ENCODE measurements around the gene TBX19.

TBX19 gene

GRCh38 chr1:168280296-168280927 lies at the start of gene TBX19:
TBX19 (plus strand) TSS chr1:168280877; CDS start chr1:168281091, 214 bp downstream.
- peak; percentile 47 for DNase-seq

DNA sequence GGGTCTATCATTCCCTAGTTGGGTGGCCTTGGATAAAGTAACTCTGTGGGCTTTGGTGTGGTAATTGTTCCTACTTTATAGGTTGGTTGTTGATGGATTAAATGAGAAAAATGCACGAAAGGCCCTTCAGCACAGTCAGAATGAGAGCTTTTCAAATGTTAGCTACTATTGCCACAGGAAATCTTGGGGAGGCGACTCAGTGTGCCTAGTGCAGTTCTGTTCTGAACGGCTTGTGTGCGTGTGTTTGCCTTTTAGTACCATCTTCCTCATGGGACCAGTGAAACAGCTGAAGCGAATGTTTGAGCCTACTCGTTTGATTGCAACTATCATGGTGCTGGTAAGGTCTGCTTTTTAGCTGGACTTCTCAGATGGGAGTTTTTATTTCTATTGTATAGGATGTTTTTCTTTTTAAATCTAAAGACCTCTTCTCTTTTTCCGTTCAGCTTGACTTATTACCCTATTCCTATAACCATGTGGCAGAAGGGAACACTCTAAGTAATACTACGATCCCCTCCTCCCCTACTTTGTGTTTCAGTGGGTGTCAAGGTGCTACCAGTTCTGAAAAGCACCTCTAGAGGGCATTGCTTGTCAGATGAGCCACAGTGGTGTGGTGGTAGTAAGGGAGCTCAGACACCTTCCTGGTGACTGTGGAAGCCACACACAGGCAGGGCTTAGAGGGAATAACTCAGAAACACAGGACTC lies 45.7 kb upstream of the TBX19 start:
- DNase-seq, result peak; percentile 28

DNA sequence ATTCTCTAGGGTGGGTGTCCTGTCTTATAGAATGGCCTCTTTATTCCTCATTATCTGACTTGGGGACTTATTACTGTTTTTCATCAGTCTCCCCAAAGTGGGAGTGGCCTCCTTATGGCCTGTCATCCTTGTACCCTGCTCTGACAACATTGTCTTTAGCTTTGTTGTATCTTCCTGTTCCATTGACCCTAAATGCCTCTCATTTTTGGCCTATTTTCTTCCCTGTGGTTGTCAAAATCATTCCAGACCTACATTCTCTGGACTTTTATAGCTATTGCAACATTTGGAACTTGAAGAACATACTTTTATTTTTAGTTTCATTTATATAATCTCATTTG lies 45.2 kb upstream of the TBX19 start:
- DNase-seq, result no peak

DNA sequence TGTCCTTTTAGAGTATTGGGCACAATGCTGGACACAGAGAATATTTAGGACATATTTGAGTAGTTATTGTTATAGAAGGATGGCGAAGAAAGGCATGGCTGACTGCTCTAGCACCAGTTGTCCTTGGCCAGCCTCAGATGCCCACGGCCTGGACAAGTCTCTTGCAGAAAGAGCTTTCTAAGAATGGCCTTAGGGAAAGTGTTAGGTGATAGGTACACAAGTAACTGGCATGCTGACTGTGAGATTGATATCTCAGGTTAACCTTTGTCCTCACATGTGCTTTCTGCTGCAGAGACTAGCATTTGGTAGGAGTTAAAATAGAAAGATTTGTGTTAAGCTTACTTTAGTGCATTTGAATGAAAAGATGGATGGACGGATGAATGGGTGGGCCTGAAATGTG lies 44.7 kb upstream of the TBX19 start:
- no peak for DNase-seq

DNA sequence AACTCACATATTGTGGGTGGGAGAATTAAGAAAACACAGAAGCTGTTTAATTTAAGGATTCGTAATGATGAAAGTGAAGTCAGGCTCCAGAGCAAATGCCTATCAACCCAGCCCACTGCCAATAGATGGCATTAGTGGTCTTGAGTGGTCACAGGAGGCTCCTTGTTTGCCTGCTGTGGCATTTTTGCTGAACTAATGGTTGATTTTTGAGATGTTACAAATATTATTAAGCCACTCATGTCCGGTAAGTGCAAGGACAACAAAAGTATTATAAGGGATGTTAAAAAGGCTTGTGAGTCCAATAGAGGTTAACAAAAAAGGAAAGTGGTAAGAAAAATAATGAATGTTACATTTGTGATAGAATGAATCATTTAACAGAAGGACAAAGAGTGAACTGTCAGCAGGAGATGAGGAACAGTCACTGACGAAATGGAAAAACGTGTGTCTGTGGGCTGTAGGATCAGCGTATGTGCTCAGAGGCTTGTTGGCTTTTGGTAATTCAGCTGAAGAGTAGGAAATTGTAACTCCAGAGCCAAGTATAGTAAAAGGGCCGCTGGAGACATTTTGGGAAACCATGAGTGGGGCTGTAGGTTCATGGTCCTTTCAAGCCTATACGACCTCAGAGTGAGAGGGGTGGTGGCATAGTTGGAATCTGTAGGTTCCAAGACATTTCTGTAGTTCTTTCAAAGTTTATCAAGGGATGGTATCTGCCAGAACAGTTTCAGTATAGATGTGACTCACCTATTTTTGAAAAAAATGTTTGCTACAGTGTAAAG lies 43.7 kb upstream of the TBX19 start:
- no peak for DNase-seq

GRCh38 chr1:168243198-168243597 lies 37.5 kb upstream of the TBX19 start:
- no peak for DNase-seq

DNA sequence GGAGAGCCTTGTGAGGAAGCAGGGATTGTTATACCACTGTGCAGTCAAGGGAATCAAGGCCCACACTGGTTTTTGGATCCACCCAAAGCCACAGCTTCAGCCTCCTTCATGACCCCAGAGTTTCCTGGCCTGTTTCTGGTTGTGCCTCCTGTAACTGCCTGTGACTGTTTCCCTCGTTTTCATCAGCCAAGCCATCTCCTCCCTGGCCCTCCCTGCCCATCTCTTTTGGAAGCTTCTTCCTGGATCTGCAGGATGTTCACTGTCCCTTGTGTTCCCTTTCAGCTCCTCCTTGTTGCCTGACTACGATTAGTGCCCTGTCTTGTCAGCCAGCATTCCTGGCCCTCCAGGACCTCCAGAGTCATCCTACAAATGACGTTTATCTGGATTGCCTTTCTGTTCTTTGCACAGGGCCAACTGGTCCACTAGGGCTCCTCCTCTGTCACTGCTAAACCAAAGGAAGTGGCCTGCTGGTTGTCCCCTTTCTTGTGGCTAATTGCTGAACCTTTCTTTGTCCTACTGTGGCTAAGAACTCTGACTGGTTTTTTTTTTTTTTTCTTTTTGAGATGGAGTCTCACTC lies 37.0 kb upstream of the TBX19 start:
- no peak for DNase-seq

GRCh38 chr1:168245042-168245441 lies 35.6 kb upstream of the TBX19 start:
- no peak for DNase-seq

DNA sequence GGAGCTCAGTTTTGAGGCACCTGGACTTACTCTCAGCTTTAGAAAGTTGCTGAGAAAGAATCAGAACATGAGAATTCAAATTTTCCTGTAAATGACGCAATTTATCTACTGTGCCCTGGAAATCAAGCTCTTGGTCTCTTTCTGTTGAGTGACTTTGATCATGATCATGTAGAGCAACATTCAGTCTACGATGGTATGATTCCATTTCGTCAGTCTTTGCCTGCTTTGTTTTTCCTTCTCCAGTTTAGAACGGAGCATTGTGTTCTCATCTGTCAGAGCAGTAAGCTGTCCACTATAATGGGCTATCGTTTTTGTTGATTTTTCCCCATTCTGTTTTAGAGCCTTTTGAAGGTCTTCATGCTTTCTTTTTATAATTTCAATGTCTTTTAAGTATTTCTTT lies 34.2 kb upstream of the TBX19 start:
- no peak for DNase-seq

DNA sequence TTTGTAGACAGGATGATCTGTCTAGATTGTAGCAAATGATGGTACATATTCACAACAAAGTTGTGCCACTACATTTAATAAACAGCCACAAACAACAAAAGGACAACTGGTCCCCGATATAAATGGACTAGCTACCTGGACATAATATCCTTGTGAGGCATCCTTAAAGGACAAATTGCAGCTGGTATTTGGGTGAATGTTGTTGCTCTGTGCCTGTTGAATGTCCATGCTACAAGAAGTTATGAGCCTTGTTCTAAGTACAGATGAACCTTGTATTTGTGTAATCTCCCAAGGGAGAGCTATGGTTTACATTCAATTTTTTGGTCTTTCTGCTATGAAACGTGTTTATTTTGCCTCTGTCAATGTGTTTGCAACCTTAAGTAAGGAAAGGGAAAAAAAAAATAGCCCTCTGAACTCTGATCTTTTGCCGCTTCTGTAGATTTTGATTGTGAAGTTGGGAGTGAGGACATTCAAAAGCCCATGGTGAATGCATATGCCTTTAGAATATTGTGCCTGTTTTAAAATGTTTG lies 28.4 kb upstream of the TBX19 start:
- no peak for DNase-seq

DNA sequence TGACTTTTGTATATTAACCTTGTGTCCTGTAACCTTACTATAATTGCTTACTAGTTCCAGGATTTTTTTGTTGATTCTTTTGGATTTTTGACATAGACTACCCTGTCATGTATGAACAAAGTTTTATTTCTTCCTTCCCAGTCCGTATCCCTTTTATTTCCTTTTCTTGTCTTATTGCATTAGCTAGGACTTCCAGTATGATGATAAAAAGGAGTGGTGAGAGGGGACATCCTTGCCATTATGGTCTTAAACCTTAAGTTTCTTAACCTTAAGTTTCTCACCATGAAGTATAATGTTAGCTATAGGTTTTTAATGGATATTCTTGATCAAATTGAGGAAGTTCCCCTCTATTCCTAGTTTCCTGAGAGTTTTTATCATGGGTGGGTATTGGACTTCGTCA lies 24.5 kb upstream of the TBX19 start:
- DNase-seq, result no peak

GRCh38 chr1:168257397-168257796 lies 23.3 kb upstream of the TBX19 start:
- DNase-seq, result no peak

- DNase-seq, result no peak
Observed at GRCh38 chr1:168259567-168259966, 21.1 kb upstream of the TBX19 start.

DNA sequence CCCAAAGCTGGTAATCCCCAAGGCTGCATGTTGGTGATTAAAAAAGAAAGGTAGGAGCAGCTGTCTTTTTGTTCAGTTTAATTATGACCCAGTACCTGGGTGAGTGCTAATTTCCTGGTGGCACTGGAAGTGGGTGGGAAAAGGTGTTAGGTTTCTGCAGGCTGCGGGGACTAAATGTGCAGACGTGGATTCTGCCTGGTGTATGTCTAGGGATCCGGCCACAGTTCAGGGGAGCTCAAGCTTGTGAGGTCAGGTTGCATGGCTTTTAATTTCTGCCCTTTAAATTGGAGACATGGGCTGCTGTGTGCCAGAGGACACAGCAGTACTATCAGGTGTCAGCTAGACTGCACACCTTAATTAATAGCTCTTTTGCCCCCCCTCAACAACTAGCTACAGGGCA lies 20.3 kb upstream of the TBX19 start:
- peak; percentile 15 for DNase-seq

GRCh38 chr1:168261390-168261789 lies 19.3 kb upstream of the TBX19 start:
- no peak for DNase-seq

GRCh38 chr1:168263130-168263529 lies 17.5 kb upstream of the TBX19 start:
- DNase-seq, result no peak

DNA sequence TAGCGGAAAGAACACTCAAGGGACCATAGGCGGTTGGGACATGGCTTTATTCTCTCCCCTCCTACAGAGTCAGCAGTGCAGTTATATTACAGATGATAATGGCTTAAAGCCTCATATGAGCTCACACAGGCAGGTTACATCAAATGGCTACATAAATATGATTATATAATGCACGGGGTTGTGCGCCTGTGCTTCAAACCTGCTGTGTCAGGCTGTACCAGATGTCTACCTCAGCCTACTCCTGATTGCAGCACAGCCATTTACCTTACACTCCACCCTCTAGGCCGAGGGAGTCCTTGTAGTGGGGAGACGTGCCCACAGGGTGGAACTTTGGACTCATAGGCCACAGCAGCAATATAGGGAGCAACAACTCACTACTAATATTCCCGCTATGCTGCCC lies 16.4 kb upstream of the TBX19 start:
- DNase-seq, result no peak

- DNase-seq, result no peak
Observed at GRCh38 chr1:168265596-168265995, 15.1 kb upstream of the TBX19 start.

DNA sequence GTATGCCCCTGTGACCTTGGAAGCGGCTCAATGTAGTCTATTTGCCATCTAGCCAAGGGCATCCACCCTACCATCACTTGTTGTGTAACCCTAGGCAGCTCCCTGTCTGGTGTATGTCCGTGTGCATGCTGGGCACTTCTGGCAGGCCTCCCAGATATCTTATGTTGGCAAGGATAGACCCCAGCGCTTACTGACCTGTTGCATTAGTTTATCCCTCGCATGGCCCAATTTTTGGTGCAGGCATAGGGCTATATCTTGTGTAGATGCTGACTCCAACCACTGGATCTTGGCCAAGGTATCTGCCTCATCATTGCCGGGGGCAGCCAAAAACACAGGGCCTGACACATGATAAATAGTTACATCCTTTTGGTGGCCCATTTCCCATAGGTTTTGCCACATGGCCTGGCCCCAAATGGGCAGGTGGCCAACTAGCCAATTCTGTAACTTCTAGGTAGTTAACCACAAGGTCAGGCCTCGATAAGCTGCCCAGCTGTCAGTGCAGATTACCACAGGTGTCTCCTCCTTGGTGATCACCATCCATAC lies 14.0 kb upstream of the TBX19 start:
- DNase-seq, result no peak

DNA sequence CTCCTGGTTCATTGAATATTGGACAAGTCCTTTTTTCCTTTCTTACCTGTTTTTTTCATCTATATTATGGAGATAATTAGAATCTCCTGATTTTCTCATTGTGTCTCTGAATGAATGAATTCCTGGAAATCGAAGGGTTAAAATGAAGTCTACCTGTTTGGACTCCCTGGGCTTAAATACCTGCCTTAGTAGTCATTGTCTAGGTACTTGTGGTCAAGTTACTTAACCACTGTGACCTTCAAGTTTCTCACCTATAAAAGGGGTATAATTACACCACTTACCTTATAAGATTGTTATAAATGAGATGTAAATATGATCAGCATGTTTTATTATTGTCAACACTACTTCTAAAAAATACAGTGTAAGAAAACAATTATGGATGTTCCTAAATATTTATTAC lies 9.0 kb upstream of the TBX19 start:
- DNase-seq, result no peak

GRCh38 chr1:168273575-168273974 lies 7.1 kb upstream of the TBX19 start:
- DNase-seq, result no peak

DNA sequence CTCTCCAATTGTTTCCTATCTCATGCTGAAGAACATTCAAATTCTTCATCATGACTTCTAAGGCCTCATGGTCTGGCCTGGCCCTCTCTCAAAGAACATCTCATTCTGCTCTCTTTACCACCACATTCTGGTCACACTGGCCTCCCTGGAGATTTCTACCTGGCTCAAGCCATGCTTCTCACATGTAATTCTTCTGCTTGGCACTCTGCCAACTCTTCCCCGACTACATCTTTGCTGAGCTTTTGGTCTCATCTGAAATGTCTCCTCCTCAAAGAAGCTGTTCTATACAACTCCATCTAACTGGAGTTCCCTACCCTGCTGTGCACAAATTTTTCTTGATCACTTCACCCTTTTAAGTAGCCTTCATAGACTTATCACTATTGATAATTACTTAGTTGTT lies 1.4 kb upstream of the TBX19 start:
- DNase-seq, result no peak

- DNase-seq, result no peak
Observed at GRCh38 chr1:168281603-168282325, 1.1 kb downstream of the TBX19 start.
